Measurements from ENCODE around the gene MAPK1IP1L. TPM values are rescaled to one million over a fixed set of nuclear protein-coding genes. Genes with fewer than 3 reads are reported as not detected.

The MAPK1IP1L gene
- total RNA-seq, 1 donor from 2014 or later: 72.6 TPM

DNA sequence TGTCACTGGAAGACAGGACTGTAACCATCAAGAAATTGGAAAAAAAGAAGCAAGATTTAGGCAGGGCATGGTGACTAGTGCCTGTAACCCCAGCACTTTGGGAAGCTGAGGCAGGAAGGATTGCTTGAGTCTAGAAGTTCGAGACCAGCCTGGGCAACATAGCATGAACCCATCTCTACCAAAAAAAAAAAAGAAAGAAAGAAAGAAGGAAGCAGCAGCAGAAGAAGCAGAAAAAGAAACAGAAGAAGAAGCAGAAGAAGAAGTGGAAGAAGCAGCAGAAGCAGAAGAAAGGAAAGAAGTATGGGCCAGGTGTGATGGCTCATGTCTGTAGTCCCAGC is 47.1 kb downstream of the MAPK1IP1L start:
- Histone ChIP-seq H3K9ac (no peak overlapping the region), H3K4me3 (no peak overlapping the region), H3K27me3 (no peaks in the 10 kb centered on the region), H3K9me3 (ENCODE audit: low read depth) (no peaks in the 10 kb centered on the region), H3K79me2 (ENCODE audit: low read depth) (no peaks in the 10 kb centered on the region), H3K4me1 (peaks cover 19% of the 10 kb centered on the region), H3K4me2 (no peak overlapping the region), H3K27ac (no peak overlapping the region), H3K36me3 (no peaks in the 10 kb centered on the region), H2AFZ (replicated peaks) (no peak overlapping the region), H4K20me1 (ENCODE audit: low read depth) (no peaks in the 10 kb centered on the region), H3F3A (ENCODE audit: low read depth) (peaks cover 32% of the 10 kb centered on the region)
- Mint-ChIP-seq H3K4me3 (no peak overlapping the region), H3K9me3 (no peaks in the 10 kb centered on the region), H3K27ac (no peak overlapping the region), H3K27me3 (ENCODE audit: insufficient read depth, low read depth) (peaks cover 9% of the 10 kb centered on the region), H3K4me1 (peaks cover 23% of the 10 kb centered on the region), H3K36me3 (no peaks in the 10 kb centered on the region)
- TF ChIP-seq, protein P1, sequence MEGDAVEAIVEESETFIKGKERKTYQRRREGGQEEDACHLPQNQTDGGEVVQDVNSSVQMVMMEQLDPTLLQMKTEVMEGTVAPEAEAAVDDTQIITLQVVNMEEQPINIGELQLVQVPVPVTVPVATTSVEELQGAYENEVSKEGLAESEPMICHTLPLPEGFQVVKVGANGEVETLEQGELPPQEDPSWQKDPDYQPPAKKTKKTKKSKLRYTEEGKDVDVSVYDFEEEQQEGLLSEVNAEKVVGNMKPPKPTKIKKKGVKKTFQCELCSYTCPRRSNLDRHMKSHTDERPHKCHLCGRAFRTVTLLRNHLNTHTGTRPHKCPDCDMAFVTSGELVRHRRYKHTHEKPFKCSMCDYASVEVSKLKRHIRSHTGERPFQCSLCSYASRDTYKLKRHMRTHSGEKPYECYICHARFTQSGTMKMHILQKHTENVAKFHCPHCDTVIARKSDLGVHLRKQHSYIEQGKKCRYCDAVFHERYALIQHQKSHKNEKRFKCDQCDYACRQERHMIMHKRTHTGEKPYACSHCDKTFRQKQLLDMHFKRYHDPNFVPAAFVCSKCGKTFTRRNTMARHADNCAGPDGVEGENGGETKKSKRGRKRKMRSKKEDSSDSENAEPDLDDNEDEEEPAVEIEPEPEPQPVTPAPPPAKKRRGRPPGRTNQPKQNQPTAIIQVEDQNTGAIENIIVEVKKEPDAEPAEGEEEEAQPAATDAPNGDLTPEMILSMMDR (IDR thresholded peaks at IDR 0.05): no peak
- TF ChIP-seq EZH2 (IDR thresholded peaks at IDR 0.05) (no peak), EZH2phosphoT487 (IDR thresholded peaks at IDR 0.05) (no peak)
- no peak for DNase-seq (ENCODE audit: low spot score)

DNA sequence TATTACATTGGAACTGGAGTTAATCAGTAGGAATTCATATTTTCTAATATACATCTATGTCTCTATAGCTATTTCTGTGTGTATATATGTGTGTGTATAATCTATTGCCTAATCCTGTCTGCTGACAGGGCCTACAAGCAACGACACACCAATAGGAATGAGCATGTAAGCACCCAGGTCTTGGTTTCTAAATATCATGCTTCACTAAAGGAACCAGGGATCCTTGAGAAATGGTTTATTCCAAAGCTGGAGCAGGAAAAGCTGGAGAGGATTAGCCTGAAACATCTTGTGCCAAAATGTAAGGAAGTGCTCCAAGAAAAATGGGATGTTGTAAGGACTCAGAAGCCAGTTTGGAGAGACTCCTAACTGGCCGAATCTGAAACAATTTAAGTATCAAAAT is 48.3 kb downstream of the MAPK1IP1L start:
- no peak overlapping the region for H3K4me2 ChIP-seq
- no peak for DNase-seq (ENCODE audit: low spot score)
- H3K4me3 ChIP-seq: no peak overlapping the region
- no peaks in the 10 kb centered on the region for H3K9me3 ChIP-seq (ENCODE audit: low read depth)
- Mint-ChIP-seq H3K27ac (no peak overlapping the region), H3K4me3 (no peak overlapping the region), H3K27me3 (ENCODE audit: insufficient read depth, low read depth) (peaks cover 9% of the 10 kb centered on the region), H3K36me3 (peaks cover 4% of the 10 kb centered on the region), H3K9me3 (peaks cover 9% of the 10 kb centered on the region), H3K4me1 (peaks cover 29% of the 10 kb centered on the region)
- peaks cover 20% of the 10 kb centered on the region for H3K4me1 ChIP-seq
- H3K27me3 ChIP-seq: no peaks in the 10 kb centered on the region
- H3K36me3 ChIP-seq: no peaks in the 10 kb centered on the region
- no peak overlapping the region for H3K27ac ChIP-seq
- no peak overlapping the region for H3K9ac ChIP-seq
- H3F3A ChIP-seq (ENCODE audit: low read depth): peaks cover 40% of the 10 kb centered on the region
- no peaks in the 10 kb centered on the region for H3K79me2 ChIP-seq (ENCODE audit: low read depth)
- TF ChIP-seq EZH2phosphoT487 (IDR thresholded peaks at IDR 0.05) (no peak), EZH2 (IDR thresholded peaks at IDR 0.05) (no peak)
- TF ChIP-seq, protein P1 (IDR thresholded peaks at IDR 0.05): no peak
- H2AFZ ChIP-seq (replicated peaks): no peak overlapping the region
- H4K20me1 ChIP-seq (ENCODE audit: low read depth): no peaks in the 10 kb centered on the region

DNA sequence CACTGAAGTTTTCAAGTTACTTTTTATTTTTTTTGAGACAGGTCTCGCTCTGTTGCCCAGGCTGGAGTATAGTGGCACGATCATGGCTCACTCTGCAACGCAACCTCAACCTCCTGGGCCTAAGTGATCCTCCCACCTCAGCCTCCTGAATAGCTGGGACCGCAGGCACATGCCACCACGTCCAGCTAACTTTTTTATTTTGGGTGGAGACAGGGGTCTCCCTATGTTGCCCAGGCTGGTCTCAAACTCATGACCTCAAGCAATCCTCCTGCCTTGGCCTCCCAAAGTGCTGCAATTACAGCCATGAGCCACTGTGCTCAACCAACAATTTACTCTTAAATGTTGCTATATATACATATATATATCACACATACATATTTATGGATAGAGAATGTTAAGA is 50.3 kb downstream of the MAPK1IP1L start:
- peaks cover 6% of the 10 kb centered on the region for H3K36me3 Mint-ChIP-seq
- Histone ChIP-seq H3K36me3 (no peaks in the 10 kb centered on the region), H3K79me2 (ENCODE audit: low read depth) (no peaks in the 10 kb centered on the region), H3K9ac (no peak overlapping the region), H3K27me3 (no peaks in the 10 kb centered on the region), H4K20me1 (ENCODE audit: low read depth) (no peaks in the 10 kb centered on the region), H3K9me3 (ENCODE audit: low read depth) (no peaks in the 10 kb centered on the region), H3K4me2 (peak overlapping the region; percentile 57), H2AFZ (replicated peaks) (no peak overlapping the region), H3K4me3 (no peak overlapping the region), H3F3A (ENCODE audit: low read depth) (peaks cover 40% of the 10 kb centered on the region), H3K27ac (peak overlapping the region; percentile 42), H3K4me1 (peaks cover 20% of the 10 kb centered on the region)
- no peak for TF ChIP-seq EZH2phosphoT487 (IDR thresholded peaks at IDR 0.05)
- TF ChIP-seq, protein P1 (IDR thresholded peaks at IDR 0.05): no peak
- H3K4me1 Mint-ChIP-seq: peaks cover 29% of the 10 kb centered on the region
- H3K27ac Mint-ChIP-seq: no peak overlapping the region
- no peak for DNase-seq (ENCODE audit: low spot score)
- H3K4me3 Mint-ChIP-seq: no peak overlapping the region
- peaks cover 10% of the 10 kb centered on the region for H3K27me3 Mint-ChIP-seq (ENCODE audit: insufficient read depth, low read depth)
- peaks cover 12% of the 10 kb centered on the region for H3K9me3 Mint-ChIP-seq
